CD4-positive, alpha-beta T cell treated with Interleukin-17A for 1 hour (primary cell): ENCODE results near the gene STUM.

Experiments
- DNase-seq: peaks from one replicate; pipeline ENCODE4 v3.0.0-alpha.2; 2020

The STUM gene

DNA sequence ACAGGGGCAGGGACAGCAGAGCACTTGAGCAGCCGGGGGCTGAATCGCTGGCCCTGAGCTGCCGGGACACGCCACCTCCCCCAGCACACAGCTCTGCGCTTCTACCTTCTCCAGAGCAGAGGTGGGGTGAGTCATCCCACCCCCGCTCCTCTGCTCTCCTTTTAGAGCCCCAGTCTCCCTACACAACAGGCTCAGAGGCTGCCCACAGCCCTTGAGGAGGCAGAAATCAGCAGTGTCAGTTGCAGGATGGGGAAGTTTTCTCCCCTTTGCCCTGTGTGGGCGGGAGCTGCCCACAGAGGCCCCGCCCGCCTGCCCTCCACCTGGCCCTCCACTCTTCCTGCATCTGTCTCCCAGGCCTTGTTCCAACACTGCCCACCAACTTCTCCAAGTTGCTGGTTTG is 94.6 kb downstream of the STUM start:
- peak; percentile 31 for DNase-seq

DNA sequence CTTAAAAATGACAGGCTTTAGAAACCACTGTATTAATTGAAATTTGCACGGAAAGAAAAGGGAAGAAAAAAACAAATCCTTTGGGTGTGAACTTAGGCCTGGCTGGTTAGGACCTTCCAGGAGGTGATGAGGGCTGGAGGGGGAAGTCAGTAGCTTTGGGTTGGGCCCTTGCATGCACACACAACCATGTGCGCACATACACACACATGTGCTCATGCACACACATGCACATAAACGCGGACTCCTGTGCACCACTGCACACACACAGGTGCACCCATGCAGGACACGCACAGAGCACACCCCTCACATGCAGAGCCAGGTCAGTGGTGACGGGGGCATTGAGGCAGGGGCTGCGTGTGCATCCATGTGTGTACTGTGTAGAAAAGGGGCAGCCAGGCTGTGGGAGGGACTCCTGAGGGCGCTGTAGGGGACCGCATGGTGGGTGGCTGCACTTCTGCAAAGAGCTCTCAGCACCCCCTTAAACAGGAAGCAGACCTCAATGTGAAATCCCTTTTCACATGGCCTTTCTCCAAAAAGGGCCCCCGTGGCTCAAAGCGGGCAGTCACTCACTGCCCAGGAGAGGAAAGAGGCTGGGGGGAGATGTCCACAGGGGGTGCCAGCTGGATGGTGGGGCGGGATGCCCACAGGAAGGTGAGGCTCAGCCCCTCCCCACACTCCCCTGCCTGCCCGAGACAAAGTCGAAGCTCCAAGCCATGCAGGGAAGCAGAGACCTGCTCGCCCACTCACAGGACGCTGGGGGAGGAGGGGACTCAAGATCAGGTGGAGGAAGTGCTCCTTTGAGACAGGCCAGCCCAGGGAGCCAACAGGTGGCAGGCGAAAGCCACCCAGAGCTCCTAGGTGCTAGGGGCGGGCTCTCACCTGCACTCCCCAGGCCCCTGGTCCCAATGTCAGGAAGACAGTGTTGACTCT is 95.3 kb downstream of the STUM start:
- DNase-seq, result peak; percentile 54

DNA sequence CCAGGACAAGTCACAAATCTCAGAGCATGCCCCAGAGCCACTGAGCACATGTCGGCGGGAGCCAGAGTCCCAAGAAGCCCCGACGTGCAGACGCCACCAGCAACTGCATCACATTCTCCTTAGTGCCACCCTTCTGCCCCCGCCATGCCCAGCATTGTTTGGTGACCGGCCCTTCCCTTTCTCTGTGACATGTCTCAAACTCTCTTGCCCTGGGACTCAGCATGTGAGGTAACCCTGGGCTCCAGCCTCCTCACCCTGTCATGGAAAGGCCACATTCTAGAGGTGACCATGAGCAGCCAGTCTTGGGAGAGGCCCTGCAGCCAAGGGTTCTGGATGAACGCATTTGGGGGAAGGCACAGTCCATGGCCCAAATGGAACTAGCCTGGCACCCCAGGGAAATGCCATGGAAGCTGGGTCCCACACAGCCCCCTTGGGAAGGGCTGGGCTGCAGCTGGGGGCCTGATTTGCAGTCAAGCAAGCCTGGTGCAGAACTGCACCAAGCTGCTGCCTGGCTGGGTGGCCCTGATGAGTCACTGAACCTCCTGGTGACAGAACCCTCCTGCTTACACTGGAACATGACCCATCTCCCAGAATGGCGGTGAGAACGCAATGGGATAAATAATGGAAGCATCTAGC is 96.1 kb downstream of the STUM start:
- no peak for DNase-seq

DNA sequence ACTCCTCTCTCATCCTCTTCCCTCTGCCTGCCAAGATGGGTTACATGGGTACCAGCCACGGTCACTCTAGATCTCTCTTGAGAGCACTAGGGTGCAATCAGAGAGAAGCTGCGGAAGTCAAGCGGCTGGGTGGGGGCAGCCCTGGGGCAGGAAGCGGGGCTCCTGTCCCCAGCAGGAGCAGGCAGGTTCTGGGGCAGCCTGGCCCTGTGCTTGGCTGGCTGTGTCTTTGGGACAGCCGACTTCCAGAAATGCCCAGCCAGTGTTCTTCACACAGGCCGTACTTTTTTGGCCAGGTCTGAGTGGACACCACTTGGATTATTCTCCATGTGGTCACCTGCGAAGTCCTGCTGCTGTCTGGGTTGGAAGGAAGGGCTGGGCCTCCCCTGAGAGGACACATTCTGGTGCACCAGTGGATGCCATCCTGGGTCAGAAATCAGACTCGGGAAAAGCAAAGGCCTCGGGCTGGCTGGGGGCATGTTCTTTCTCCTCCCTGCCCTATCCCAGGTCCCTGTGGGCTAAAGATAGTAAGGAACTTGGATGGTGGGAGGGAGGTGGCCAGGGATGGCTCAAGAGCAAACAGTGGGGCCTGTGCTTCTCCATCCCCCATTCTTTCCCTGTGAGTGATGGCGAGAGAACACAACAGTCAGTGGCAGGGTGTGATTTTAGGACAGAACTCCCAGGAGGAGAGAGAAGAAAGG is 96.9 kb downstream of the STUM start:
- DNase-seq, result no peak

DNA sequence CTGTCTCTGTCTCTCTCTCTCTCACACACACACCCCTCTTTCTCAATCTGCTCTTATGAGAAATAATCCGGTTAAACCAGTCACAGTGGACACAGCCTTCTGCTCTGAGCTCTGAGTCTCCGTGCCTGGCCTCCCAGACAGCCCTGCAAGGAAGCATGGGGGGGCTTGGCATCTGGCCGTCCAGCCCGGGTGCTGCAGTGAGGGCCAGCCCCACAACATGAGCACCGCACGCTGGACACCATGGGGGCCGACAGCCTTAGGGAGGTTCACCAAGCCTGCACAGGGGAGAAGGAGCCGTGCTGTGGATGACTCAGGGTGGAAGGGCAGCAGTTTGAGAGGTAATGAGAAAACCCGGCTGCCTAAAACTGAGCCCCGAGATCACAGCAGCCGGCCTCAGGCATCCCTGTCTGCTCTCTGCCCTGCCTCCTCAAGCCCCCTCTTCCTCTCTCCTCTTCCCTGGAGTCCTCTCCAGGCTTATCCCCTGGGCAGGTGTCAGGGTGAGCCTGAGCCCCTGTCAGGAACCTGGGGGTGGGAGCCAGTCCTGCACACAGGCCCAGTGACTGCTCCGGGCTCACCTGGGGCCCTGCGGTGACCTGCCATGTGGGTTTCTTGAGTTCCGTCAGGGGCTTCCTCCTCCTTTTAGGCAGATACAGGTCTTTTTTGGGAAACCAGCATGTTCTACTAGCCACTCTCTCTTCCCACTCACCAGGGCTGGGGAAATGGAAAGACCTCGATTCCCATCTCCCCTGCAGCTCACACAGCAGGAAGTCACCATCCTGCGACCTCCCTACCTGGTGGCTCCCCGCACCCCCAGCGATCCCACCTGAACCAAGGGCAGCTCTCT is 97.7 kb downstream of the STUM start:
- DNase-seq, result no peak

DNA sequence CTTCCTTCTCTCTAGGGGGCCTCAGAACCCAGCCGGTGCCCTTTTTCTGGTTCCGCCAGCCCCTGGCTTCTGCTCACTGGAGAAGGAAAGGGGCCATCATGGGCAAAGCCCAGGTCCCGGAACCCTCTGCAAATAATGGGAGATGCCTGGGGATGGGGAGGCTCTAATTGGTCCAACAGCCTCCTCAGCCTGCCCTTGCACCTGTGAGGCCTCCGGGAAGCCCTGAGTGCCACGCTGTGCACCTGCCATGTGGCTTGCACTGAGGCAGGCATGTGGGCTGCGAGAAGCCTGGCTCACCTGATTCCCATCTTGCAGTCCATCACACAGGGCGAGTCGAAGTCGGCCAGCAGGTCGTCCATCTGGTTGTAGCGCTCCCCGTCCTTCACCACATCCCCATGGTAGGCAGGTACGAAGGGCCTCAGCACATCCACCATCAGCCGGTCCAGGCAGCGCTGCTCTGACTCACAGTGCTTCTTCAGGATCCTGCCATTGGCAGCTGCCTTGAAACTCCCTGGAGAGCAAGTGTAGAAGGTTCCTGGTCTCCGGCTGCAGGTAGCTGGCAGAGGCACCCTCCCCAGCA is 98.4 kb downstream of the STUM start:
- DNase-seq, result no peak

DNA sequence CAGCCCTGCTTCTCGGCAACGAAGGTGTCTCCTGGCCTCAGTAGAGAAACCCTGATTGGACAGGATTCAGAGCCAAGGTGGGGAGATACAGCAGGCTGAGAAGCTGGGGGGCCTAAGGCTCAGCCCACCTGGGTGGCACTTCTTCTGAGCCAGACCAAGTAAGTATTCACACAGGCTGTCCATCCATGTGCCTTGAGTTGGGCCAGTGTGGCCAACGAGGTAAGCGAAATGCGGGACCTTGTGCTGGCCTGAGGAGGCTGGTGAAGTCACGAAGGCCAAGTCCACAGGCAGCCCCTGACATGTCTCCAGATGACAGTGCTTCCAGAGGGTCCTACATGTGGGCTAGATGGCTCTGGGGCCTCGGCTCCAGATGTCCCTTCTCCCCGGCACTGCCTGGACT is 99.2 kb downstream of the STUM start:
- no peak for DNase-seq

DNA sequence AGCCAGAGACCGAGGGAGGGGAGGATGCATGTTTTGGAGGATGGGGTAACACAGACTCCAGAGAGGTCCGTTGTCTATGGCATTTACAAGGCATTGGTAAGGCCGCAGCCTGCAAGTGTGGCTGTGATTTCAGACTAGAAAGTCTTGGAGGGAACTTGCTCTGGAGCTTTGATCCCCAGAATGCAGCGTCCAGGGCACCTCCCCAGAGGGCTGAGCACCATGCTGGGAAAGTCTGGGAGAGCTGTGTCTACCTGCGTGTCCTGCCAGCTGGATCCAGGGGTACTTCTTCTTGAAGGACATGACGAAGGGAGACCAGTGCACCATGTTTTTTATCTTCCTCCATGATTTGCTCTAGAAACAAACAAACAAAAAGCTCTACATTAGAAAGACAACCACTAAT is 99.9 kb downstream of the STUM start:
- DNase-seq, result no peak

DNA sequence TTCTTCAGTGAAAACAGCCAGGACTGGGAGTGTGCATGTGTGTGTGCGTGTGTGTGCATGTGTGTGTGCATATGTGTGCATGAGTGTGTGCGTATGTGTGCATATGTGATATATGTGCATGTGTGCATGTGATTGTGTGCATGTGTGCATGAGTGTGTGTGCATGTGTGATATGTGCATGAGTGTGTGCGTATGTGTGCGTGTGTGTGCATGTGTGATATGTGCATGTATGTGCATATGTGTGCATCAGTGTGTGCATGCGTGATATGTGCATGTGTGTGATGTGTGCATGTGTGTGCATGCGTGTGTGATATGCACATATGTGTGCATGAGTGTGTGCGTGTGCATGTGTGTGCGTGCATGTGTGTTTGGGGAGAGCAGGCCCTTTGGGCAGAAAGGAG is 100.7 kb downstream of the STUM start:
- no peak for DNase-seq

DNA sequence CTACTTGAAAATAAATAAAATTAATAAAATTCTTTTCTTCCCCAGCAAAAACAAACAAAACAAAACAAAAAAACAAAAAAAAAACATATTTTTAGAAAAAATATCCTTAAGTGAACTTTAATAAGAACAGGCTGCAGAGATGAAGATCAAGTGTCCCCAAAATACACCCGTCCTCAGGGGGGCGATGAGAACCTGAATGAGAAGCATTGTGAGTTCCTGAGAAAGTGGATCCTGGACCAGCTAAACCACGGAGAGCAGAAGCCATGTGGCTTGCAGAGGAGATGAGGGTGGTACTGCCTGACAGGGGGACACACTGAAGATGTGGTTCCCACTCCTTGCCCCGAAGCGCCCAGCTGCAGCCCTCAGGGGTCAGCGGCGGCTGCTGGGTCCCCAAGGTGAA is 101.2 kb downstream of the STUM start:
- DNase-seq, result peak; percentile 59

DNA sequence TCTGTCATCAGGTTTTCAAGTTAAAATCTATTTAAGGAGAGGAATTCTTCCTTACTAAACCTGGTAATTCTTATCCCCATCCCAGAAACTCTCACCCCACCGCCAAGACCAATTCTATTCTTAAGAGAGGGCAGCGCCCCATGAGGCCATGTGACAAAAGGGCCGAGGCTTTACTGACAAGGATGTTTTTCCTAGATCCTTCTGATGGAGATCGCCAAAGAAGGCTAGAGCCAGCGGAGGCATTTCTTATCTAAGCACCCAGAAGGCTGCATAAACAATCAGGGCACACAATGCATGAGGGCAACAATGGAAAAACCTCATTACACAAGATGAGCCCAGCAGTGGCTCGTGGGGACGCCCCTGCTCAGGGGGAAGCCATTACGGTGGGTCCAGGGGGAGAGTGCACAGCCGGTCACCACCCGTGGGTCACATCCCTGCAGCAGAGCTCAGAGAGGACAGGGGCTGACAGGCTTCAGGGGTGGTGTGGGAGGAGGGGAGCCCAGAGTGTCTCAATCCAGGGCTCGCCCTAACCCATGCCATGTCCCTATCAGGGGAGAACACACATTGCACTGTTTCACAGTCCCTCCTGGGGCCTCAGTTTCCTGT is 101.8 kb downstream of the STUM start:
- no peak for DNase-seq

DNA sequence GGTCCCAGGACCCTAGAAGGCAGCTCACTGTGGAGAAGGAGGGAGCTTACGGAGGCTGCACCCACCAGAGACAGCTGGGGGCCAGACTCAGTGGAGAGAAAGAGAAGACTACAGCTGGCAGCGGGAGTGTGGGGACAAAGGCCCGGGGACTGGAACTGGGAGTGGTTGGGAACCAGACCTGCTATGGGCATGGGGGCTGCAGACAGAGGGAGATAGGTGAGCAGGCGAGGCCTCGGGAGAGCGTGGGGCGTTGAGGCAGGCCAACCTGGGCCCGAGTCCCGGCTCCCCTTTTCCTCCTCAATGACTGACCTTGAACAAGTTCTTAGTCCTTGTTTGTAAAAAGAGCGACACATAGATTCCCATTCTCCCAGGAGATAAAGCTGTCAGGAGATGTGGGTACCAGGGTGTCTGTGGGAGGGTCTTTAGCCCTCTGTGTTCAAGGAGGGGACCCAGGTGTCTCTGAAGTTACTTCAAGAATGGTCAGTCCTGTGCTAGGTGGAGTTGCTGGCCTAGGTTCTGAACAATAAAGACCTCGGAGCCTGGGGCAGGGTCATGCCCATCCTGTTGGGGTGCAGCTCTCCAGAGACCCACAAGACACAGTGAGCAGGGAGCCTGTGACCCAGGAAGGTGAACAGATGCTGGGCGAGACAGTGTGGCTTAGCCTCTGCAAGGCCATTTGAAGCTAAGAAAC is 102.6 kb downstream of the STUM start:
- no peak for DNase-seq

DNA sequence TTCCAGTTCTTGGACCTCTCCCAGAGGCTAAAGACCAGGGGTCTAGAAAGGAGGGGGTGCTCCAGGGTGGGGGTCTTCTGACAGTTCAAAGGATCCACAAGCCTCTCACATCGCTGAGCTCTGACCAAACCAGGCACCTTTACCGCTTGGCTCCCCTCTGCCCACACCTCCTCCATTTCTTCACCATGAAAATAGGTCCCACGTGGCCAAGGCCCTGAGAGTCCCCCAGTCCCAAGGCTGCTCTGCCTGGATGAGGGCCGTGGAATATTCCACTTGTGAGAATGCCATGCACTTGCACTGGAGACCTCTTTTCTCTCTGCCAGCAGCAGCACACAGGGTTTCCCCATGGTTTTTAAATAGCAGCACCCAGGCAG is 103.2 kb downstream of the STUM start:
- DNase-seq, result no peak

DNA sequence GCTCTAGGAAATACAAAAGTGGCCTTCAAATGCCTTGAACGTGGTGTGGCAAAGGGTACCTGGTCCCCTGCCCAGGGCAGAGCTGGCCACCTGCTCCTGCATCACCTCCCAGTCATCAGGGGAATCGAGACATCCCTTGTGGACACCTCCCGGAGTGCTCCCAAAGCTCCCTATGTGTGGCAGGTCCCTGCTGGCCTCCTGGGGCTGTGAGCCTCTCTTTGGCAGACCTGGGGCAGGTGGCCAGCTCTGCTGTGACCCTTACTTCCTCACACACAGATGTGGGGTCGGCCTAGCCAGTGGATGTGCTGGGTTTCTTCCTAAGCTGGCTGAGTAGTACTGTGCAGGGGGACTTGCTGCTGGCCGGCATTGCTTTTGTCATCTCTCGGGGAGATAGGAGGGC is 104.0 kb downstream of the STUM start:
- DNase-seq, result no peak

DNA sequence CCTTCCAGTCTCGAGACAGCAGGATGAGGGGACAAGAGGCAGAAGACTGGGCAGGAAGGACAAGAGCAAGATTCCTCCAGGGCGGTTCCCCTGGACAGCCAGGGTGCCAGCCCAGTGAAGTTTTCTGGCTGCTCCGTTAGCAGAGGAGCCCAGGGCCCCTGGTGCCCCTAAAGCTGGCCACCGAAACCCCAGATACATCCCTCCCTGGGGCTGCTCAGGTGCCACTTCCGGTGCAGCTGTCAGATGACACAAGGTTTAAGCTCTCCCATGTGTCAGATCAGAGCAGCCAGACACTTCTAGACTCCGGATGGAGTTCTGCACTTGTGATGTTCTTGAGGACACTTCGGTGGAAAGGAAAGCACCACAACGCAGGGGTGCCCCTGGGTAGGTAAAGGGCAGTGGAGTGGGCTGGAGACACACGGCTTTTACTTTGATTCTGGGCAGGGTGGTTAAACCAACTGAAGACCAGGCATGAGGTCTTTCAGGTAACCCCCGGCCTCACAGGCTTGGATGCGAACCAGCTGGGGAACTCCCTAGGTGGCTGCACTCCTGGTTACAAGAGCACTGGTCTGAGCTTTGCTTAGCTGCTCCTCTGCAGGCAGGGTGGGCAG is 104.9 kb downstream of the STUM start:
- DNase-seq, result peak; percentile 84

DNA sequence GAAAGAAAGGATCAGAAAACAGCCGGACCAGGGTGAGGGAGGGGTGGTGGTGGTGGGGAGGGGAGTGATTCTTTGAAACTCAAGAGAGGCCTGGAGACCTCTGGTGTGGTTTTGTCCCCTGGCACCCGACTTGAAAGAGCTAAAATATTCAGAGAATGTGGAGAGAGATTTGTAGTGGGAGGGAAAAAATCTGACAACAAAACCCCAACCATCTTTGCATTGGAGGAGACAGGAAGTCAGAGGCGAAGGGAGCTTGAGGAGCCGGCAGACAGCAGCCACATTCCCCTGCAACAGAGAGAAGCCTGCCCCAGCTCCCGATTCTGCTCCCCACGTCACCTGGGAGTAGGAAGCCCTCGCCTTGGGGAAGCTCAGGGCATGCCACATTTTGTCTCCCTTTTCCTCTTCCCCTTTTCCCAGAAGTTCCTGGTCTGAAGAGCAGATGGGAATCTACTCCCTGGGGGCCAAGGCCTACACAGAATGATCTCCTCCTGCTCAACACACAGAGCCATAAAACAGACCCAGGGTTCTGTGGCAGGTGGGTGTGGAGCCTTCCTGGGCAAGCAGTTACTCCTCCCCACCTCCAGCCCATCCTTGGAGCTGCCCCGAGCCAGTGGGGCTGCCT is 105.6 kb downstream of the STUM start:
- DNase-seq, result peak; percentile 31

DNA sequence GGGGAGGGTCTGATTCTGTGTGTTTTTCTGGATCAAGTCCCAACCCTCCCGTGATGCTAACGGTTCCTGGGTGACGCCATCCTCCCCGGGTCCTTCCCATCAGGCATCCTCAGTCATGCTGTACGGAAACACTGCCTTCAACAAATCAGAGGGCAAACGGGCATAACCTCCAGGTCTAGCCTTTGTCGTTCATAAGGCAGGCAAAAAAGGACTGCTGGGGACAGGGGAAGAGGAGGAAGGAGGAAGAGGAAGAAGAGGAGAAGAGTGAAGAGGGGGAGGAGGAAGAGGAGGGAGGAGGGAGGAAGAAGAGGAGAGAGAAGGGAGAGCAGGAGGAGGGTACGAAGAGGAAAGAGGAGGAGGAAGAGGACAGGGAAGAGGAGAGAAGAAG is 106.1 kb downstream of the STUM start:
- no peak for DNase-seq

DNA sequence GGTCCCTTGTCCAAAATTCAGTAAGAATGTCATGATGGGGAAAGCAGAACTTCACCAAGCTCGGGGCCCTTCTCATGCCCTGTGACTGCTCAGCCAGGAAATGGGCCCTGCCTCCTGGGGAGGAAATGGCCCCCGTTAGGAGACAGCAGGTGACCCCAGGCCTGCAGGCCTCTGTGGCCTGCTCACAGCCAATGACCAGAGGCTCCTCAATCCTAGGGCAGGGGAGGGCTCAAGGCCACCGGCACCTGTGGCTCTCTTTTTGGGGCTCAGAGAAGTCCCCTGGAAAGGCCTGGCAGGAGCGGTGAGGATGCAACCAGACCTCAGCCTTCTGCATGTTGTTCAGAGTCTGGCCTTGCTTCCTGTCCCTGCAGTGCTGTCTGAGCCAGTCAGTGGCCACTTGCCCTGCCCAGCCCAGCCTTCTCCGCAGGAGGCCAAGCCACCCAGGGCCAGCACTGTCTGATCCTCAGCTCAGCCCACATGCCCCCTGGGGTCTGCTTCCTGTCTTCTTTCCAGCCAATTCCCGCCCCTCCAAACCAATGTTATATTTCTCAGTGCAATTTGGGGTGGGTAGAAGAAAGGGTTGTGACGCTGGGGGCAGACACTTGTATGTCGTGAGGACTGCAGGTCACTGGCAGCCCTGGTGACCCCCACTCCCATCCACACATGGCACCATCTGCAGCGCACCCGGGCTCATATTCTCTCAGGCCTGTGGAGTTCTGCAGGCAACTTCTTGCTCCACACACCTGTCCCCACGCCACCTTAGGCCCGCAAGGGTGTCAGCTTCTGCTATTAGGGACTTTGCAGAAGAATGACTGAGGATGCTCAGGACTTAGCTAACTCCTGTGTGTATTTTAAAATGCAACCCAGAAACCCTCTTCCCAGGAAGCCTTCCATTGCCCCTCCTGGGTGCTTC is 106.9 kb downstream of the STUM start:
- peak; percentile 27 for DNase-seq

DNA sequence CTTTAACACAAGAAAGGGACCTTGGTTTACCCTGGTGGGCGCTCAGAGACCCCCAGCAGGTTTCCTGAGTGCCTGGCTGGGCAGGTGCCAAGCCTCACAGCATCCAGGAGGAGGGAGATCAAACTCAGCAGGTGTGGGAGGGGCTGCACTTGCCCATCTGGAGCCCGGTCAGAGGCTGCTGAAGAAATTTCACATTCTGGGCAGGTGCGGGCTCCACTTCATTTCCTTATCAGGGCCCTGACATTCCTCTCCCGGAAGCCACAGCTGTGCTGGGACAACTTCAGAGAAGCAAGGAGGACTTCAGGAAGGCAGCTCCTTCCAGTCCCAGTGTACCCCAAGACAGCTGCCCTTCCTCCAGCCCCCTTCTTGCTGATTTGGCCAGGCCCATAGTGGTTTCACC is 107.6 kb downstream of the STUM start:
- DNase-seq, result no peak
